ENCODE results near the gene SLC1A2.

GRCh38 chr11:35389897-35390465 lies 29.4 kb downstream of the SLC1A2 start:
- no peak for TF ChIP-seq CTCF (IDR thresholded peaks at IDR 0.05)
- TF ChIP-seq EP300 (IDR thresholded peaks at IDR 0.05), result no peak
